KBM-7 (cell line): ENCODE results near the gene LHX2.

Experiments
- DNase-seq: peaks from one replicate; pipeline ENCODE4 v3.0.0-alpha.2; 2015
- in situ Hi-C: fragments of 300-500 bp; cut with MboI; formaldehyde crosslinking; loops from 2 replicates; pipeline ENCODE4 v1.14.3; 2020; ENCODE audit warnings: low sequenced_read_pairs, low pct_unique_long_range_greater_than_20kb, mixed read lengths

LHX2 gene

GRCh38 chr9:124045076-124045829 lies 33.7 kb downstream of the LHX2 start:
- DNase-seq, result no peak

GRCh38 chr9:124045830-124046177 lies 34.2 kb downstream of the LHX2 start:
- in situ Hi-C loops, result no loop called here
- DNase-seq, result no peak

More at GRCh38 chr9:124045076-124045829, 33.7 kb downstream of the LHX2 start:
- in situ Hi-C loops, result no loop called here

GRCh38 chr9:124046189-124046588 lies 34.6 kb downstream of the LHX2 start:
- in situ Hi-C loops, result no loop called here
- DNase-seq, result no peak

GRCh38 chr9:124047251-124047672 lies 35.7 kb downstream of the LHX2 start:
- DNase-seq, result no peak

GRCh38 chr9:124050955-124051354 lies 39.4 kb downstream of the LHX2 start:
- in situ Hi-C loops, result no loop called here
- DNase-seq, result no peak

More at GRCh38 chr9:124047251-124047672, 35.7 kb downstream of the LHX2 start:
- in situ Hi-C loops, result no loop called here

GRCh38 chr9:124052401-124052800 lies 40.8 kb downstream of the LHX2 start:
- in situ Hi-C loops, result no loop called here
- no peak for DNase-seq

- in situ Hi-C loops, result no loop called here
- peak; percentile 73 for DNase-seq
Observed at GRCh38 chr9:124054582-124055227, 43.1 kb downstream of the LHX2 start.

- in situ Hi-C loops, result no loop called here
- no peak for DNase-seq
Observed at GRCh38 chr9:124060844-124061605, 49.5 kb downstream of the LHX2 start.

GRCh38 chr9:124062172-124062571 lies 50.6 kb downstream of the LHX2 start:
- DNase-seq, result no peak
- in situ Hi-C loops, result no loop called here

GRCh38 chr9:124066783-124067577 lies 55.4 kb downstream of the LHX2 start:
- in situ Hi-C loops, result no loop called here
- DNase-seq, result no peak

GRCh38 chr9:124068251-124068650 lies 56.7 kb downstream of the LHX2 start:
- in situ Hi-C loops, result no loop called here

GRCh38 chr9:124074746-124075145 lies 63.2 kb downstream of the LHX2 start:
- in situ Hi-C loops, result no loop called here
- no peak for DNase-seq

More at GRCh38 chr9:124068251-124068650, 56.7 kb downstream of the LHX2 start:
- no peak for DNase-seq

- no peak for DNase-seq
- in situ Hi-C loops, result no loop called here
Observed at GRCh38 chr9:124075761-124076160, 64.2 kb downstream of the LHX2 start.

GRCh38 chr9:124077915-124078572 lies 66.5 kb downstream of the LHX2 start:
- no peak for DNase-seq
- in situ Hi-C loops, result no loop called here

GRCh38 chr9:124078641-124079040 lies 67.1 kb downstream of the LHX2 start:
- in situ Hi-C loops, result no loop called here
- no peak for DNase-seq

GRCh38 chr9:124079176-124079925 lies 67.8 kb downstream of the LHX2 start:
- no peak for DNase-seq
- in situ Hi-C loops, result no loop called here

GRCh38 chr9:124082622-124083021 lies 71.1 kb downstream of the LHX2 start:
- in situ Hi-C loops, result no loop called here
- DNase-seq, result no peak
